H1 (cell line): Measurements from ENCODE around the gene SLC12A7. TPM values are rescaled to one million over a fixed set of nuclear protein-coding genes. Genes with fewer than 3 reads are reported as not detected.

Experiments used
- CTCF ChIA-PET: fragments of 300-600 bp; sonication (Branson Sonifier 250); formaldehyde crosslinking; loops from one replicate; lab custom pipeline; 2021; ENCODE audit not compliant: partially characterized antibody; lab: Charles Lee
- POLR2A ChIA-PET: fragments of 300-600 bp; sonication (Branson Sonifier 250); formaldehyde crosslinking; loops from one replicate; lab custom pipeline; 2021; ENCODE audit warnings: inconsistent platforms; ENCODE audit not compliant: partially characterized antibody; lab: Charles Lee
- DNase-seq, 2 experiments: peaks; one replicate each; pipeline versions ENCODE4 v3.0.0 to v3.0.0-alpha.2; 2010 to 2022; ENCODE audit warnings: low spot score in 2 of 2, low read depth in 1 of 2, mixed read lengths in 1 of 2
- FAIRE-seq: peaks from 2 replicates; lab custom pipeline; 2011; peaks lifted over from hg19 to GRCh38; lab: Jason Lieb, UNC
- H2AFZ ChIP-seq: 2 replicates; pipeline ENCODE4 v1.8.1; 2012; ENCODE audit warnings: low read length, inconsistent platforms
- H2AK5ac ChIP-seq: 2 replicates; pipeline ENCODE4 v1.6.1; 2013; ENCODE audit warnings: low read depth, low read length
- H2BK120ac ChIP-seq: replicated peaks from 2 replicates; pipeline ENCODE3; 2013; ENCODE audit warnings: low read depth, low read length, inconsistent platforms
- H2BK12ac ChIP-seq: 2 replicates; pipeline ENCODE4 v1.6.1; 2013; ENCODE audit warnings: low read depth, low read length
- H2BK15ac ChIP-seq: 2 replicates; pipeline ENCODE4 v1.6.1; 2013; ENCODE audit warnings: low read length
- H2BK20ac ChIP-seq: 2 replicates; pipeline ENCODE4 v1.6.1; 2013; ENCODE audit warnings: low read length
- H2BK5ac ChIP-seq: 2 replicates; pipeline ENCODE4 v1.6.1; 2013; ENCODE audit warnings: low read depth, low read length
- H3K14ac ChIP-seq: 2 replicates; pipeline ENCODE4 v1.6.1; 2013; ENCODE audit warnings: inconsistent platforms; ENCODE audit not compliant: insufficient read length
- H3K18ac ChIP-seq: 2 replicates; pipeline ENCODE4 v1.6.1; 2013; ENCODE audit warnings: low read length; ENCODE audit errors: extremely low read depth
- H3K23ac ChIP-seq: 2 replicates; pipeline ENCODE4 v1.6.1; 2013; ENCODE audit warnings: inconsistent platforms; ENCODE audit not compliant: insufficient read length
- H3K23me2 ChIP-seq: 2 replicates; pipeline ENCODE4 v1.6.1; 2013; ENCODE audit warnings: low read depth, low read length
- H3K27ac ChIP-seq: 2 replicates; pipeline ENCODE4 v1.6.1; 2011; ENCODE audit warnings: low read depth, low read length, inconsistent platforms
- H3K27me3 ChIP-seq, 4 experiments: replicated peaks in 1 of 4; 1 replicate in 1 of 4; 2 replicates in 3 of 4; pipeline versions ENCODE4 v1.6.1 to v1.8.1; 2011 to 2013; ENCODE audit warnings: low read length in 3 of 4, mild to moderate bottlenecking in 3 of 4, inconsistent platforms in 2 of 4, mixed read lengths in 2 of 4, moderate library complexity in 1 of 4; ENCODE audit not compliant: control insufficient read depth in 3 of 4, insufficient read depth in 3 of 4; ENCODE audit errors: extremely low read depth in 1 of 4
- H3K36me3 ChIP-seq, 4 experiments: 2 replicates each; pipeline versions ENCODE4 v1.6.1 to v1.8.1; 2011 to 2013; ENCODE audit warnings: mild to moderate bottlenecking in 4 of 4, low read length in 3 of 4, moderate library complexity in 2 of 4, control low read depth in 1 of 4, inconsistent platforms in 1 of 4; ENCODE audit not compliant: insufficient read depth in 4 of 4, control insufficient read depth in 2 of 4
- H3K4ac ChIP-seq: replicated peaks from 2 replicates; pipeline ENCODE3; 2013; ENCODE audit warnings: low read length, low read depth, mixed read lengths, inconsistent platforms; ENCODE audit not compliant: insufficient read length
- H3K4me1 ChIP-seq, 4 experiments: replicated peaks in 1 of 4; 1 replicate in 1 of 4; 2 replicates in 3 of 4; pipeline versions ENCODE4 v1.6.1 to v1.8.1; 2011 to 2013; ENCODE audit warnings: low read length in 3 of 4, inconsistent platforms in 2 of 4, mixed read lengths in 1 of 4; ENCODE audit not compliant: insufficient read depth in 4 of 4, control insufficient read depth in 3 of 4
- H3K4me2 ChIP-seq, 2 experiments: 2 replicates each; pipeline versions ENCODE4 v1.6.1 to v1.8.1; 2011 to 2013; ENCODE audit warnings: low read depth in 2 of 2, low read length in 2 of 2, control low read depth in 1 of 2, inconsistent platforms in 1 of 2, mild to moderate bottlenecking in 1 of 2; ENCODE audit not compliant: insufficient read depth in 1 of 2
- H3K4me3 ChIP-seq, 4 experiments: fragments of 200-600, 300-600 bp in 1 of 4; sonication (generic), shearing (Covaris generic), sonication (Bioruptor Twin) in 1 of 4; 2 replicates each; pipeline versions ENCODE4 v1.5.1 to v1.8.1; 2011 to 2016; ENCODE audit warnings: low read length in 4 of 4, low read depth in 3 of 4, control low read depth in 2 of 4, inconsistent platforms in 2 of 4, mild to moderate bottlenecking in 2 of 4, mixed read lengths in 1 of 4, moderate library complexity in 1 of 4; ENCODE audit not compliant: insufficient read depth in 2 of 4; ENCODE audit errors: extremely low read depth in 1 of 4
- H3K56ac ChIP-seq: replicated peaks from 2 replicates; pipeline ENCODE3; 2013; ENCODE audit warnings: low read depth, mild to moderate bottlenecking, mixed read lengths, low read length, inconsistent platforms; ENCODE audit not compliant: insufficient read length
- H3K79me1 ChIP-seq: 2 replicates; pipeline ENCODE4 v1.6.1; 2013; ENCODE audit warnings: low read depth, low read length, control low read depth
- H3K79me2 ChIP-seq, 2 experiments: 2 replicates each; pipeline versions ENCODE4 v1.6.1 to v1.8.1; 2012 to 2013; ENCODE audit warnings: low read length in 2 of 2, mild to moderate bottlenecking in 2 of 2, inconsistent platforms in 1 of 2; ENCODE audit not compliant: insufficient read depth in 2 of 2, control insufficient read depth in 1 of 2
- H3K9ac ChIP-seq, 4 experiments: replicated peaks in 1 of 4; 1 replicate in 1 of 4; 2 replicates in 3 of 4; pipeline versions ENCODE4 v1.6.1 to v1.8.1; 2011 to 2013; ENCODE audit warnings: low read depth in 3 of 4, low read length in 3 of 4, control low read depth in 2 of 4, mild to moderate bottlenecking in 2 of 4, moderate library complexity in 2 of 4, inconsistent platforms in 1 of 4; ENCODE audit errors: extremely low read depth in 1 of 4
- H3K9me3 ChIP-seq, 2 experiments: 2 replicates each; pipeline versions ENCODE4 v1.6.1 to v1.8.1; 2012 to 2013; ENCODE audit warnings: mild to moderate bottlenecking in 2 of 2, moderate library complexity in 2 of 2, control low read depth in 1 of 2, inconsistent platforms in 1 of 2, low read depth in 1 of 2, low read length in 1 of 2, mixed read lengths in 1 of 2; ENCODE audit not compliant: insufficient read depth in 2 of 2
- H4K20me1 ChIP-seq, 2 experiments: replicated peaks in 1 of 2; 2 replicates each; pipeline versions ENCODE3 to v1.8.1; 2011 to 2013; ENCODE audit warnings: inconsistent platforms in 2 of 2, low read length in 2 of 2, mild to moderate bottlenecking in 1 of 2; ENCODE audit not compliant: insufficient read depth in 2 of 2, control insufficient read depth in 1 of 2
- H4K5ac ChIP-seq: 2 replicates; pipeline ENCODE4 v1.6.1; 2013; ENCODE audit warnings: low read length, low read depth, mixed read lengths, inconsistent platforms; ENCODE audit not compliant: insufficient read length
- H4K8ac ChIP-seq: 2 replicates; pipeline ENCODE4 v1.8.0; 2013; ENCODE audit warnings: mild to moderate bottlenecking, moderate library complexity, low read length, inconsistent platforms; ENCODE audit not compliant: insufficient read depth; ENCODE audit errors: extremely low read depth
- H4K91ac ChIP-seq: replicated peaks from 2 replicates; pipeline ENCODE3; 2013; ENCODE audit warnings: low read length, mixed read lengths, inconsistent platforms; ENCODE audit not compliant: insufficient read length
- CREB1 ChIP-seq: IDR thresholded peaks from 2 replicates; pipeline ENCODE4 v1.6.1; 2012; ENCODE audit warnings: inconsistent platforms
- GABPA ChIP-seq: IDR thresholded peaks from 2 replicates; pipeline ENCODE4 v1.6.1; 2011; ENCODE audit warnings: mild to moderate bottlenecking, low read length, moderate library complexity, borderline replicate concordance; ENCODE audit not compliant: insufficient read depth
- WGBS, 2 experiments: shearing (Covaris generic) in 1 of 2; methylation state at CpG; one replicate each; pipeline versions ENCODE4 v1.1.6 to v1.1.7; 2013 to 2015; ENCODE audit warnings: low lambda C conversion rate in 2 of 2, mixed read lengths in 2 of 2, inconsistent platforms in 1 of 2, low coverage in 1 of 2, missing lambda C conversion rate in 1 of 2; ENCODE audit not compliant: insufficient replicate concordance in 2 of 2, insufficient coverage in 1 of 2, insufficient read length in 1 of 2; ENCODE audit errors: extremely low coverage in 1 of 2, missing lambda C conversion rate in 1 of 2; 5-methylcytosine and 5-hydroxymethylcytosine counted together
- polyA plus RNA-seq, 7 experiments: library from polyadenylated mRNA; depleted of rRNA in 3 of 7; stranded (reverse) in 5 of 7; unstranded in 2 of 7; fragments of >200 nt in 5 of 7; fragments of 200-250 nt in 2 of 7; gene quantifications; 1 replicate in 5 of 7; 2 replicates in 1 of 7; 4 replicates in 1 of 7; pipeline versions ENCODE4 v1.2.1 to v1.2.3, GENCODE V29; 2011 to 2013; ENCODE audit warnings: missing spikeins in 2 of 7, mixed read lengths in 2 of 7
- total RNA-seq: library from RNA; stranded (reverse); fragmentation: NEBNext Ultra II Directional; extraction: Animal tissue kit (Norgen Biotek cat#: 25700); gene quantifications from 2 replicates; pipeline ENCODE4 v1.2.1, GENCODE V29; 2021

SLC12A7 gene
- total and polyA plus RNA-seq, 2 of the 8 experiments (the other 6 are each of a cell fraction or from before 2014, with no cell fraction given), result 23.5 to 39.7 TPM

GRCh38 chr5:1099926-1100663, 11.8 kb downstream of the SLC12A7 start:
- Histone ChIP-seq H3K4me3 (no peak overlapping the region; a peak in 1 of 8 replicates), H3K27ac (no peak overlapping the region)
- no peak for FAIRE-seq

More at GRCh38 chr5:1099926-1100663, 11.8 kb downstream of the SLC12A7 start:
- no peak overlapping the region for H4K91ac ChIP-seq
- H3K27me3 ChIP-seq, result no peaks in the 10 kb centered on the region
- ChIA-PET POLR2A (interaction anchor here (0.9 to 2.1 kb wide), 5 partner anchors 10 to 41 kb away, joined by 3 to 6 read pairs (median 3); no protein-coding TSS in a partner anchor), CTCF (interaction anchor here (0.6 to 2.9 kb wide), 8 partner anchors 9 to 209 kb away, joined by 3 to 11 read pairs (median 4); no protein-coding TSS in a partner anchor)
- H3K4me1 ChIP-seq, result peaks cover 5 to 73% (median 55%) of the 10 kb centered on the region in 4 experiments
- H2AK5ac ChIP-seq, result no peak overlapping the region; the same call in 1 of the 2 replicates
- H3K4me2 ChIP-seq, result peak overlapping the region in 1 of 2 experiments; percentile 26; a peak in 1 of 4 replicates
- no peak overlapping the region; the same call in 1 of the 2 replicates for H2BK5ac ChIP-seq
- H4K5ac ChIP-seq, result peak overlapping the region; percentile 12
- 77% methylated on average over 47 of the region's 48 CpGs; no CpG with 5 or more reads in 1 of the 2 experiments for WGBS, 2 experiments
- H3K9me3 ChIP-seq, result no peaks in the 10 kb centered on the region
- DNase-seq, result no peak
- no peak overlapping the region for H3K23ac ChIP-seq
- H3K9ac ChIP-seq, result no peak overlapping the region
- H3K18ac ChIP-seq, result peak overlapping the region; percentile 71
- TF ChIP-seq GABPA (0 out of 2 replicates have a peak, but pooled peaks have one; percentile 8), CREB1 (no peak)
- H2BK15ac ChIP-seq, result peak overlapping the region; percentile 61; the same call in 1 of the 2 replicates
- 0 out of 8 replicates have a peak, but pooled peaks cover 0 to 3% (median 0%) of the 10 kb centered on the region in 4 experiments for H3K36me3 ChIP-seq
- H2AFZ ChIP-seq, result no peak overlapping the region
- H2BK12ac ChIP-seq, result no peak overlapping the region
- H2BK120ac ChIP-seq, result no peak overlapping the region
- H3K23me2 ChIP-seq, result no peaks in the 10 kb centered on the region; the same call in 1 of the 2 replicates
- H4K20me1 ChIP-seq, result peaks cover 6 to 27% of the 10 kb centered on the region in 2 experiments
- H3K79me1 ChIP-seq, result peaks cover 50% of the 10 kb centered on the region
- H2BK20ac ChIP-seq, result no peak overlapping the region
- H4K8ac ChIP-seq, result no peak overlapping the region; the same call in 1 of the 2 replicates
- peaks cover 0 to 89% of the 10 kb centered on the region in 2 experiments; a peak in 3 of 4 replicates for H3K79me2 ChIP-seq
- H3K56ac ChIP-seq, result no peak overlapping the region
- H3K4ac ChIP-seq, result no peak overlapping the region
- H3K14ac ChIP-seq, result no peak overlapping the region
